Raji (cell line): ENCODE measurements around the gene PRDM11.

Source experiments
- POLR2A ChIP-seq: IDR thresholded peaks from 2 replicates; pipeline ENCODE4 v1.6.1; 2011; ENCODE audit warnings: low read depth, low read length, control low read depth; ENCODE audit not compliant: insufficient read depth

The PRDM11 gene

GRCh38 chr11:45239733-45240132 lies 93.3 kb downstream of the PRDM11 start:
- TF ChIP-seq POLR2A, result no peak

GRCh38 chr11:45243967-45244366 lies 97.5 kb downstream of the PRDM11 start:
- TF ChIP-seq POLR2A, result no peak

GRCh38 chr11:45245218-45246045 lies 99.0 kb downstream of the PRDM11 start:
- TF ChIP-seq POLR2A, result no peak

- TF ChIP-seq POLR2A, result no peak
These were observed 99.8 kb downstream of the PRDM11 start for GRCh38 chr11:45246241-45246640.

- no peak for TF ChIP-seq POLR2A
These were observed 101.0 kb downstream of the PRDM11 start for GRCh38 chr11:45247433-45247832.

- no peak for TF ChIP-seq POLR2A
These were observed 102.1 kb downstream of the PRDM11 start for GRCh38 chr11:45248501-45249011.

- no peak for TF ChIP-seq POLR2A
These were observed 103.7 kb downstream of the PRDM11 start for GRCh38 chr11:45250035-45250718.

GRCh38 chr11:45252134-45252856 lies 105.9 kb downstream of the PRDM11 start:
- no peak for TF ChIP-seq POLR2A

GRCh38 chr11:45252877-45253276 lies 106.4 kb downstream of the PRDM11 start:
- no peak for TF ChIP-seq POLR2A

- no peak for TF ChIP-seq POLR2A
These were observed 107.2 kb downstream of the PRDM11 start for GRCh38 chr11:45253640-45254039.

GRCh38 chr11:45254070-45254469 lies 107.6 kb downstream of the PRDM11 start:
- TF ChIP-seq POLR2A, result no peak

GRCh38 chr11:45258982-45259530 lies 112.6 kb downstream of the PRDM11 start:
- TF ChIP-seq POLR2A, result no peak

GRCh38 chr11:45259592-45259991 lies 113.2 kb downstream of the PRDM11 start:
- no peak for TF ChIP-seq POLR2A

- TF ChIP-seq POLR2A, result no peak
These were observed 113.6 kb downstream of the PRDM11 start for GRCh38 chr11:45260071-45260470.

GRCh38 chr11:45262900-45263299 lies 116.5 kb downstream of the PRDM11 start:
- TF ChIP-seq POLR2A, result no peak
